Measurements from ENCODE around the gene PTPN23. TPM values are rescaled to one million over a fixed set of nuclear protein-coding genes. Genes with fewer than 3 reads are reported as not detected.
A peak's percentile ranks its signal among the peaks of the same experiment; 100 is the strongest.
"Not testable (repeated sequence)": the region's sequence is repeated elsewhere in the genome, so short reads cannot be mapped to it uniquely, and the experiment has no call there.

The PTPN23 gene
- 53.7 TPM for total RNA-seq

- intact Hi-C loops (cut with DNase I) = no loop called here
- peak; percentile 96 for ATAC-seq
Measured at GRCh38 chr3:47380601-47381316, at the start of gene PTPN23. TSS of gene PTPN23 (plus strand) at chr3:47381021. CDS start at chr3:47381097, 76 bp downstream.

DNA sequence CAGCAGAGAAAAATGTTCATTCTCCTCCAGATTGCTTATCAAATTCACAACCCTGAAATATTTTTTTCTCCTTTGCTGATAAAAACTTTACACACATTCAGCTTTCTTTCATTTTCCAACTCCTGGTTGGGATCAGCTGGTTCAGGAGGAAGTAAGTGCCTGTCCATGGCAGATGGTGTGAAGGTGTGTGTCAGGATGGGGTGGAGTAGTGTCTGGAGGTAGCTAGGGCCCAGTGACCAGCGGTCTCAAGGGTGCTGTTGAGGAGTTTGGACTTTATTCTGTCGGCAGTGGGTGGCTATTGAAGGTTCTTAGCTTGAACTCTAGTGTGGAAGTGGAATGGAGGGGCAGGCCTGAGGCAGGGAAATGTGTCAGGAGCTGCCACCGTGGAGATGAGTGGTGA is 46.9 kb upstream of the PTPN23 start:
- no peak for ATAC-seq
- DNase-seq (ENCODE audit: low spot score) = no peak
- intact Hi-C loops (cut with DNase I) = no loop called here

More at GRCh38 chr3:47380601-47381316, at the start of gene PTPN23:
- peak; percentile 99 for DNase-seq (ENCODE audit: low spot score)

DNA sequence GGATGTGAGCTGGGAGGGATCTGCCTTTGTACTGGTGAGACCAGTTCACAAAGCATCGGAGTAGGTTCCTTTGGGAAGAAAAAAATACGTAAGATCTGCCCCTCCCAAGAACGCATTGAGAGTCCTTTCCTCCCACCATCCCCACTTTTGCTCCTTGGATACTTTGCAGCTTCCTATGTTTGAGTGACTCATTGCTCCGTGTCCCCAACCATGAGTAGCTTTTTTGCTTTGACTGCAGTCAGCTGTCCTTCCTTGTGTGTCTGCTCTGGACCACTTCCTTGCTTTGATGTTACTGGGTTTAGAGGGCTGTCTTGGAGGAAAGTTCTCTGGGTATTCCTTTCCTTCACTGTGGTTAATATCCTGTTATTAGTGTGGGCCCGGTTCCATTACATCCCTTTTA is 43.2 kb upstream of the PTPN23 start:
- intact Hi-C loops (cut with DNase I) = no loop called here

GRCh38 chr3:47339951-47340350 is 40.9 kb upstream of the PTPN23 start:
- DNase-seq (ENCODE audit: low spot score) (no peak), ATAC-seq (no peak)
- intact Hi-C loops (cut with DNase I) = no loop called here

More for the DNA sequence above, 43.2 kb upstream of the PTPN23 start:
- no peak for ATAC-seq
- DNase-seq (ENCODE audit: low spot score) = no peak

GRCh38 chr3:47340866-47341265 is 40.0 kb upstream of the PTPN23 start:
- ATAC-seq (no peak), DNase-seq (ENCODE audit: low spot score) (no peak)
- intact Hi-C loops (cut with DNase I) = no loop called here

DNA sequence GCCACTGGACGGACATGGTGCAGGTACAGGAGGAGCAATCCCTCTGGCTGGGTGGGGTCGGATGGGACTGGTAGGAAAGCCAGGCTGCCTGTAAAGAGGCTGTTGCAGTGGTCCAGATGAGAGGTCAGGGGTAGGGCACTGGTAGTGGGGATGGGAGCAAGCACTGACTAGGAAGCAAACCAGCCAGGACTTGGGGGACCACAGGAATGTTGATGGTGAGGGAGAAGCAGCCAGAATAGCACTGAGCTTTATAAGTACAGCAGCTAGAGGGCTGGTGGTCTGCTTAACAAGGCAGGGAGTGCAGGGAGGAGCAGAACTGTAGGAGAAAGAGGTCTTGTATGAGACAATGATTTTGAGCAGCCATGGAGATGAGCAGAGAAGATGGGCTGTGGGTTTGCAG is 38.7 kb upstream of the PTPN23 start:
- ATAC-seq (no peak), DNase-seq (ENCODE audit: low spot score) (no peak)
- intact Hi-C loops (cut with DNase I) = no loop called here

- intact Hi-C loops (cut with DNase I) = no loop called here
- DNase-seq (ENCODE audit: low spot score) (no peak), ATAC-seq (no peak)
Measured at GRCh38 chr3:47342812-47343211, 38.0 kb upstream of the PTPN23 start.

DNA sequence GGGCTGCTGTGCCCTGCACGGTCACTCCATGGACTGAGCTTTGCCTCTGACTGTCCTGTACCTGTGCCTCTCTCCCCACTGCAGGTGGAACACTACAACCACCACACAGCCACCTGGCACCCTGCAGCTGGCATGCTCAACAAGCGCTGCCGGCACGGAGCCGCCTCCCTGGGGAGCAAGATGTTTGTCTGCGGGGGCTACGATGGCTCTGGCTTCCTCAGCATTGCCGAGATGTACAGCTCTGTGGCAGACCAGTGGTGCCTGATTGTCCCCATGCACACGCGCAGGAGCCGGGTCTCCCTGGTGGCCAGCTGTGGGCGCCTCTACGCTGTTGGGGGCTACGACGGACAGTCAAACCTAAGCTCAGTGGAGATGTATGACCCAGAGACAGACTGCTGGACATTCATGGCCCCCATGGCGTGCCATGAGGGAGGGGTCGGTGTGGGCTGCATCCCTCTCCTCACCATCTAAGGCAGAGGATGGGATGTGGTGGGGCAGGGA is 37.3 kb upstream of the PTPN23 start:
- DNase-seq (ENCODE audit: low spot score) = no peak
- ATAC-seq = no peak
- intact Hi-C loops (cut with DNase I) = no loop called here

GRCh38 chr3:47344971-47345370 is 35.9 kb upstream of the PTPN23 start:
- DNase-seq (ENCODE audit: low spot score) (no peak), ATAC-seq (no peak)
- intact Hi-C loops (cut with DNase I) = no loop called here

DNA sequence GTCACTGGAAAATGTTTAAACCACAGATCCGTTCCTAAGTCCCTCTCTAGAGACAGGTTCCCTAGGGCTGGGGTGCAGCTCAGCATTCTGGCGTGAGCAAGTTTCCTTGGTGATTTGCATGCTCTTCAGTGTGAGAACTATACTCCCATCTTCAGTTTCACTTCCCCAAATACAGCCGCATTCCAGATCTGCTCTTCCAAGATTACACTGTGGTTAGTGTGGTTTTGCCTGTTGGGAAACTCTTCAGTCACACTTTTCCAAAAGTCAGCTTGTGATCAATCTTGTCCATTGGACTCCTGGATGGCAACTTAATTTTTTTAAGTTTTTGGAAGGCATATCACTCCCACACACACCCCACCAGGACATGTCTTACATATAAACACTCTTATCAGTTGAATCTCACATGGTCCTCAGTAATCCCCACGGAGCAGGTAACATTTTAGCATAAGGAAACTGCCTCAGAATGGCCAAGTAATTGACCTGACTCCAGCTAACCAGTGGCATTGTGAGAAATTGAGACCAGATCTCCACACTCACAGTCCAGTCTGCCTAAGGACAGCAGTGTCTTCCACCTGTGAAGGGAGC is 33.5 kb upstream of the PTPN23 start:
- ATAC-seq (peak; percentile 83), DNase-seq (ENCODE audit: low spot score) (no peak)
- intact Hi-C loops (cut with DNase I) = no loop called here

DNA sequence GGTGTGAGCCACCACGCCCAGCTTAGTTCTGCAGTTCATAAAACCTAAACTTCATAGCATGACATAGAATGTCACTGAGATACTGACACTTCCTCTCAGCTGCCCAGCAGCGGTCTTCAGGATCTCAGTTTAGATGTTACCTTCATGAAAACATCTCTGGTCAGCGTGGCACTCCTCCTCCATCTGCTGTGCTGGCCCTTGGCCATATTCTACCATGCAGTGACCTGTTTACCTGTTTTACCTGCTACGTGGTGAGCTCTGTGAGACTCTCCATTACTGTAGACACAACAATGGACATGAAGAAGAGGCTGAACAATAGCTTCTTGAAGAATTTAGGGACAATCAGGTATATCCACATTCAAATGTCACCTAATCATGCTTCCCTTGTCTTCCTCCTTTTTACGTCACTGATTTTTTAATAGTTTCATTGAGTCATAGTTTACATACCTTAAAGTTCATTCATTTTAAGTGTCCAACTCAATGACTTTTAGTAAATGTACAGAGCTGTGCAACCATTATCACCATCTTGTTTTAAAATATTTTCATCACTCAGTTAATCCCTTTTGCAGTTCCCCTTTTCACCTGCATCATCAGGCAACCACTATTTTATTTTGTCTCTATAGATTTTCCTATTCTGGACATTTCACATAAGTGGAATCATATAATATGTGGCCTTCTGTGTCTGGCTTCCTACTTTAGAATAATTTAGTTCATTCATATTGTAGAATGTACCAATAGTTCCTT is 32.2 kb upstream of the PTPN23 start:
- intact Hi-C loops (cut with DNase I) = no loop called here
- DNase-seq (ENCODE audit: low spot score) (no peak), ATAC-seq (no peak)

GRCh38 chr3:47355010-47355409 is 25.8 kb upstream of the PTPN23 start:
- intact Hi-C loops (cut with DNase I) = no loop called here
- DNase-seq (ENCODE audit: low spot score) (no peak), ATAC-seq (no peak)

GRCh38 chr3:47356201-47356600 is 24.6 kb upstream of the PTPN23 start:
- DNase-seq (ENCODE audit: low spot score) = no peak

DNA sequence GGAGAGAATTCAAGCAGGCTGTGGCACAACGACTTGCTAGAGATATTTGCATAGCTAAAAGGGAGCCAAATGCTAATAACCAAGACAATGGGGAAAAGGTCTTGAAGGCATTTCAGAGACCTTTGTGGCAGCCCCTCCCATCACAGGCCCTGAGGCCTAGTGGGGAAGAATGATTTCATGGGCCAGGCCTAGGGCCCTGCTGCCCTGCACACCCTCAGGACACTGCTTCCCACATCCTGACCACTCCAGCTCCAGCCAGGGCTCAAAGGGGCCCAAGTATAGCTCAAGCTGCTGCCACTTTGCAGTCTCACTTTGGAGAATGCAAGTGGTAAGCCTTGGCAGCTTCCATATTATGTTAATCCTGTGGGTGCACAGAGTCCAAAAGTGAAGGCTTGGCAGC is 21.5 kb upstream of the PTPN23 start:
- ATAC-seq (no peak), DNase-seq (ENCODE audit: low spot score) (no peak)
- intact Hi-C loops (cut with DNase I) = no loop called here

More at GRCh38 chr3:47356201-47356600, 24.6 kb upstream of the PTPN23 start:
- intact Hi-C loops (cut with DNase I) = no loop called here
- no peak for ATAC-seq

DNA sequence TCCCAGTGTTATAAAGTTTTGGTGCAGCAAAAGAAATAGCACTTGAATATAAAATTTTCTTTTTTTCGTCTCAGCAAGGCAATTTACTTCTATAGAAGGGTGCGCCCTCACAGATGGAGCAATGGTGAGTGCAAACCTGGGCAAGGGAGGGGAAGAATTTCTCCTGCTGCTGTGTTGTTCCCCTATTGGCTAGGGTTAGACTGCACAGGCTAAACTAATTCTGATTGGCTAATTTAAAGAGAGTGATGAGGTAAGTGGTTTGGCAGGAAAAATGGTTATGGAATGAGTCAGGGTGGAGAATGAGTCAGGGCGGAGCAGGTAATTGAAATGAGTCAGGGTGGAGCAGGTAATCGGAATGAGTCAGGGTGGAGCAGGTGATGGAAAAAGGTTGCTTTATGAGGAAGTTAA is 20.7 kb upstream of the PTPN23 start:
- ATAC-seq; DNase-seq (ENCODE audit: low spot score); intact Hi-C loops (cut with DNase I): not testable (repeated sequence)

DNA sequence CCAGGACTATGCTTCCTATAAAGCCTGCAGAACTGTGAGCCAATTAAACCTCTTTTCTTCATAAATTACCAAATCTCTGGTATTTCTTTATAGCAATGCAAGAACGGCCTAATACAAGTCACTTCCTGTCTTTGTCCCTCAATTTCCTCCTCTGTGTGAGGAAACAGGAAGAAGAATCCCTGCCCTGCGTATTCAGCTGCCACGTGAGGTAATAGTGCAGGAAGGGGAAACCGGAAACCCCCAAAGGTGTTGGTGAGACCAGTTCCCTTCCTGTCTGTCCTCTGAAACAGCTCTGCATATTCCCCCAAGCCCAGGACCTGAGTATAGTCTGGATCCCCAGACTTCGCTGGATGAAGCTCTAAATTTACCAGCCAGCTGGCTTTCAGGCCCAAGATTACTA is 18.1 kb upstream of the PTPN23 start:
- intact Hi-C loops (cut with DNase I) = no loop called here
- DNase-seq (ENCODE audit: low spot score) = no peak
- ATAC-seq = no peak

GRCh38 chr3:47365213-47366153 is 15.3 kb upstream of the PTPN23 start:
- no peak for ATAC-seq
- no peak for DNase-seq (ENCODE audit: low spot score)
- intact Hi-C loops (cut with DNase I) = no loop called here

DNA sequence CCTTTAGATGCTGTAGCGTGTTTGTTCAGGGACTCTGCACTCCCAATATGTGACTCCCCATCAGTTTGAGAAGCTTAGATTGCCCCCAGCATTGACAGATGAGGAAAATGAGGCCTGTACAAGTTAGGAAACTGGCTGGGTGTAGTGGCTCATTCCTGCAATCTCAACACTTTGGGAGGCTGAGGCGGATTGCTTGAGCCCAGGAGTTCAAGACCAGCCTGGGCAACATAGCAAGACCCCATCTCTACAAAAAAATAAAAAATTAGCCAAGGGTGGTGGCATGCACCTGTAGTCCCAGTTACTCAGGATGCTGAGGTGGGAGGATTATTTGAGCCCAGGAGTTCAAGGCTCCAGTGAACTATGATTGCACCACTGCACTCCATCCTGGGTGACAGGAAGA is 14.0 kb upstream of the PTPN23 start:
- ATAC-seq (no peak), DNase-seq (ENCODE audit: low spot score) (no peak)
- intact Hi-C loops (cut with DNase I) = no loop called here

GRCh38 chr3:47367631-47368030 is 13.2 kb upstream of the PTPN23 start:
- ATAC-seq = no peak
- intact Hi-C loops (cut with DNase I) = no loop called here
- no peak for DNase-seq (ENCODE audit: low spot score)

Measured in sciatic nerve (tissue), 2 donors.